Measurements from ENCODE around the gene FBXW11.

- no peak for TF ChIP-seq CTCF (IDR thresholded peaks at IDR 0.05)
- TF ChIP-seq POLR2A (IDR thresholded peaks at IDR 0.05), result no peak
- TF ChIP-seq EP300 (IDR thresholded peaks at IDR 0.05), result no peak
These were observed 109.2 kb downstream of the FBXW11 start for GRCh38 chr5:171897231-171897630.
